Measurements from ENCODE around the gene DDX24. TPM values are rescaled to one million over a fixed set of nuclear protein-coding genes. Genes with fewer than 3 reads are reported as not detected.

Gene DDX24
- total RNA-seq, 1 experiment from 2014 or later: 190 TPM

GRCh38 chr14:94059998-94060397 lies 21.0 kb downstream of the DDX24 start:
- intact Hi-C loops (cut with micrococcal nuclease; ENCODE audit: unreplicated experiment): no loop called here
- Mint-ChIP-seq H3K4me1 (ENCODE audit: low read depth, unreplicated experiment) (peaks cover 14% of the 10 kb centered on the region), H3K27ac (ENCODE audit: unreplicated experiment) (no peak overlapping the region), H3K36me3 (ENCODE audit: insufficient read depth, unreplicated experiment) (peaks cover 50% of the 10 kb centered on the region), H3K27me3 (ENCODE audit: unreplicated experiment) (no peaks in the 10 kb centered on the region), H3K9me3 (ENCODE audit: low read depth, unreplicated experiment) (no peaks in the 10 kb centered on the region), H3K4me3 (ENCODE audit: low read depth, unreplicated experiment) (no peak overlapping the region)
- no peak for TF ChIP-seq CTCF (IDR thresholded peaks at IDR 0.05; ENCODE audit: unreplicated experiment)
- no TSS peak for BruUV-seq (replicated peaks)
- CTCF ChIA-PET: no interaction called here
- no peak for DNase-seq

- H3K27me3 Mint-ChIP-seq (ENCODE audit: unreplicated experiment): no peaks in the 10 kb centered on the region
- CTCF ChIA-PET: no interaction called here
- no peaks in the 10 kb centered on the region for H3K9me3 Mint-ChIP-seq (ENCODE audit: low read depth, unreplicated experiment)
- no TSS peak for BruUV-seq (replicated peaks)
- intact Hi-C loops (cut with micrococcal nuclease; ENCODE audit: unreplicated experiment): no loop called here
- peaks cover 13% of the 10 kb centered on the region for H3K4me1 Mint-ChIP-seq (ENCODE audit: low read depth, unreplicated experiment)
- peaks cover 63% of the 10 kb centered on the region for H3K36me3 Mint-ChIP-seq (ENCODE audit: insufficient read depth, unreplicated experiment)
- no peak for DNase-seq
- H3K27ac Mint-ChIP-seq (ENCODE audit: unreplicated experiment): no peak overlapping the region
- TF ChIP-seq CTCF (IDR thresholded peaks at IDR 0.05; ENCODE audit: unreplicated experiment): no peak
- H3K4me3 Mint-ChIP-seq (ENCODE audit: low read depth, unreplicated experiment): no peak overlapping the region
These were observed 22.3 kb downstream of the DDX24 start for GRCh38 chr14:94058674-94059138.

- Mint-ChIP-seq H3K36me3 (ENCODE audit: insufficient read depth, unreplicated experiment) (peaks cover 64% of the 10 kb centered on the region), H3K27me3 (ENCODE audit: unreplicated experiment) (no peaks in the 10 kb centered on the region), H3K9me3 (ENCODE audit: low read depth, unreplicated experiment) (no peaks in the 10 kb centered on the region), H3K27ac (ENCODE audit: unreplicated experiment) (no peak overlapping the region), H3K4me1 (ENCODE audit: low read depth, unreplicated experiment) (peaks cover 13% of the 10 kb centered on the region), H3K4me3 (ENCODE audit: low read depth, unreplicated experiment) (no peak overlapping the region)
- CTCF ChIA-PET: no interaction called here
- intact Hi-C loops (cut with micrococcal nuclease; ENCODE audit: unreplicated experiment): no loop called here
- BruUV-seq (replicated peaks): no TSS peak
- DNase-seq: no peak
- TF ChIP-seq CTCF (IDR thresholded peaks at IDR 0.05; ENCODE audit: unreplicated experiment): no peak
These were observed 22.8 kb downstream of the DDX24 start for GRCh38 chr14:94058128-94058673.

GRCh38 chr14:94056579-94057308 lies 24.3 kb downstream of the DDX24 start:
- no peak overlapping the region for H3K4me3 Mint-ChIP-seq (ENCODE audit: low read depth, unreplicated experiment)
- H3K27ac Mint-ChIP-seq (ENCODE audit: unreplicated experiment): no peak overlapping the region
- intact Hi-C loops (cut with micrococcal nuclease; ENCODE audit: unreplicated experiment): no loop called here
- no peak for TF ChIP-seq CTCF (IDR thresholded peaks at IDR 0.05; ENCODE audit: unreplicated experiment)
- H3K27me3 Mint-ChIP-seq (ENCODE audit: unreplicated experiment): no peaks in the 10 kb centered on the region
- DNase-seq: no peak
- no TSS peak for BruUV-seq (replicated peaks)
- H3K36me3 Mint-ChIP-seq (ENCODE audit: insufficient read depth, unreplicated experiment): peaks cover 67% of the 10 kb centered on the region
- no peaks in the 10 kb centered on the region for H3K4me1 Mint-ChIP-seq (ENCODE audit: low read depth, unreplicated experiment)
- CTCF ChIA-PET: interaction anchor here (0.9 to 1.0 kb wide), 2 partner anchors 9 to 68 kb away, joined by 3 read pairs; no protein-coding TSS in a partner anchor
- no peaks in the 10 kb centered on the region for H3K9me3 Mint-ChIP-seq (ENCODE audit: low read depth, unreplicated experiment)

All from Calu3 (cell line).